ENCODE measurements around the gene PRCD.
A peak's percentile ranks its signal among the peaks of the same experiment; 100 is the strongest.

Gene PRCD

DNA sequence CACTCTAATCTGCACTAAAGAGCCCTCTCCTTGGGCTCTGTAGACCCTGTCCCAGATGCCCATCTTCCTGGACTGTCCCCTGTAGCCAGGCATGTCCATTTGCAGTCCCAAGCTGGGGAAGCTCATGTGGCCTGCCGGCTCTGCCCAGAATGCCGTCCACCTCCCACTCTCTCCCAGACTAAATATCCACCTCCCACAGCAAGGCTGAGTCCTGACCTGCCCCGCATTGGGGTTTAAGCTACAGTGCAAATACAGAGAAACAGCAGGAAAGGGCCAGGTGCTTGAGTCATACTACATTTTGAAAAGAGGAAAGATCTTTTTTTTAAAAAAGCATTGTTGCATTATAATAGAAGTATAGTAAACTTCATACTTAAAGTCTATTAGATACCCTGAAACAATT, 42.8 kb downstream of the PRCD start:
- ATAC-seq (replicated peaks) (no peak), DNase-seq (no peak)
- Mint-ChIP-seq H3K4me3 (no peak overlapping the region), H3K27me3 (peaks cover 14 to 29% of the 10 kb centered on the region in 2 donors), H3K36me3 (no peaks in the 10 kb centered on the region), H3K27ac (no peak overlapping the region), H3K9me3 (no peaks in the 10 kb centered on the region), H3K4me1 (peaks cover 23 to 44% of the 10 kb centered on the region in 2 donors)

DNA sequence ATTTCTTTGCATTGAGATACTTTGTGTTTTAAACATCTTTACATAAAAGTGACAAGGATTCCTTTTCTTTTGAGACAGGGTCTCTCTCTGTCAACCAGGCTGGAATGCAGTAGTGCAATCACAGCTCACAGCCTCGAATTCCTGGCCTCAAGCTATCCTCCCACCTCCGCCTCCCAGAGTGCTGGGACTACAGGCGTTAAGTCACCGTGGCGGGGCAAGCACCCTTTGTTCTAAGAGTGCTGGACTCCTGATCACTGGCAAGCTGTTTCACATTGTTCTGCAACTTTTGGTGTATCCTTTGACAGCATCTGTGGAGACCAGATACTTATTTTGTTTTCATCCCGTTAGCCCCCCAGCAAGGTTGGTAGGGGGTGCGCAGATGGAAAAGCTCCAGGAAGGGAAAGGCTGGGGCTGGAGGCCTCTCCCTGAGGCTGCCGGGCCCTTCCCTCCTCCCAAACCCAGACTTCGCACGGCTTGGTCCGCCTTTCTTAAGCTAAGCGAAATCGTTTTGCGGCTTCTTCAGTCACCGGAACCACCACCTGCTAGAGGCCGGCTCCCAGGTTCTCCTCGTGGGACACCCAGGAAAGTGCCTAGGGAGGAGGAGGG, 44.7 kb downstream of the PRCD start:
- ATAC-seq (replicated peaks): no peak
- H3K36me3 Mint-ChIP-seq: peaks cover 0 to 10% of the 10 kb centered on the region in 2 donors
- H3K27me3 Mint-ChIP-seq: peaks cover 29 to 47% of the 10 kb centered on the region in 2 donors
- H3K4me1 Mint-ChIP-seq: peaks cover 19 to 38% of the 10 kb centered on the region in 2 donors
- H3K27ac Mint-ChIP-seq: peak overlapping the region; percentile 20
- peak overlapping the region; percentile 72 to 85 for H3K4me3 Mint-ChIP-seq
- no peak for DNase-seq
- H3K9me3 Mint-ChIP-seq: no peaks in the 10 kb centered on the region

DNA sequence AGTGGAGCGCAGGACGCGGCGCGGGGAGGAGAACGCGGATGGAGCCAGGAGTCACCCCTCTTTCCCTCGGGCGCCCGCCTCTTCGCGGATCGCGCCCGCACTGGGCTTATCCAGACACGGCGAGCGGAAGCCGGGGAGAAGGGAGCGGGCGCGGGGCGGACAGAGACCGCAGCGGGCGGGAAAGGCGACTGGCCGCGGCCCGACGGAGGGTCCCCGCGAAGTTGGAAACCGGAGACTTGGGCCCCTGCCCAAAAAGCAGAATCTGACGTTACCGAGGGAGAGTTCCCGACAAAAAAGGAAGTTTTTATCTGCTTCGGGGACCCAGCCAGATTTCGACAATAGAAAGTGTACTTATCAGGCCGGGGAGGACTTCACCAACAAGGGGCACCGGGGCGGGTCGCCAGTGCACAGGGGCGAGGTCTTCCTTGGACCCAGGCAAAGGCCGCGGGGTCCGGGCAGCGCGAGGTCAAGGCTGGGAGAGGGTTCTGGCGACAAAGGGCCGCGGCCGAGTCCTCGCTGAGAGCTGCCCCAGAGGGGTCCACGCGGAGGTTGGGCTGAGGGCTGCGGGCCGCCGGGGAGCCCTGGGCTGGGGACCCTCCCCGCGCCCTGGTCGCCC, 45.3 kb downstream of the PRCD start:
- Mint-ChIP-seq H3K4me3 (peak overlapping the region; percentile 72 to 85), H3K36me3 (peaks cover 1 to 16% of the 10 kb centered on the region in 2 donors), H3K9me3 (no peaks in the 10 kb centered on the region), H3K27me3 (peaks cover 35 to 54% of the 10 kb centered on the region in 2 donors), H3K4me1 (peaks cover 16 to 31% of the 10 kb centered on the region in 2 donors), H3K27ac (peak overlapping the region; percentile 20)
- ATAC-seq (replicated peaks) (no peak), DNase-seq (no peak)

DNA sequence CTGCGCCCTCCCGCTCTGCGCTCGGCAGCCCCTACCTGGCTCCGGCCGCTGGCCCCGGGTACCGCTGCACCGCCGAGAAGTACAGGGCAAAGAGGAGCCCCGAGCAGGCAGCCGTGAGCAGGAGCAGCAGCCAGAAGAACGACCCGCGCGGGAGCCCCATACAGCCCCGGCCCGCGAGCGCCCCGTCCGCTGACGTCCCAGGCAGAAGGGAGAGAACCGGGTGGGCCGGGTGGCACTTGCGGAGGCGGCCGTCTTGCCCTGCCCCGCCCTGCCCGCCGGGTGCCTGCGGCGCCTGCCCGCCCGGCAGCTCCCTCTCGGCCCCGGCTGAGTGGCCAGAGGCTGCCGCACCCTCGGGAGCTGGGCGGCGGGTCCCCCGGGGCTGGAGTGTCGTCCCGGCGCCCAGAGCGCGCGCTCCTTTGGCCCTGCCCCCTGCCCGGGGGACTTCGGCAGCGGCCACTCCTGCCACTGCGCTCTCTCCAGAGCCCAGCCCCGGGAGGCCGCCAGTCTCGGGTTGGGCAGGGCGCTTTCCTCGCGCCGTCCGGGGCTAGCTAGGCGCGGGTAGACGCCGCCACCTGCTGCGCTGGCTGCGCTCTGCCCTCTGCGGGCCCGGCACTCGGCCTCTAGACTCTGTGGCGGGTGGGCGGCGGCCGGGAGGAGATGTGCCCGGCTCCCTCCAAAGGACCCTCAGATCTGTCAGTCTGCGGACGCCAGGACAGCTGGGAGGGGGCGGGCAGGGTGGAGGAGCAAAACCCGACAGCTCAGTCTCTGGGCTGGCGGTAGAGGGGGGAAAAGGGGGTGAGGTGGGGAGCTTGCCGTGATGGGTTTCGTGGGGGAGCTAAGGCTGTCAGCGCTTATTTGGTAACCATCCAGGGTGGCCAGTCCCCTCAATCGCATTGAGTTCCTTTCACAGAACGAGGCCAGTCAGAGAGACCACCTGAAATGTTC, 46.1 kb downstream of the PRCD start, which contains the start of gene ST6GALNAC2:
Gene ST6GALNAC2 (minus strand): TSS at position 212 of the 945 bp plus-strand sequence. CDS start 52 bp downstream, at position 160.
- ATAC-seq (replicated peaks): peak; percentile 81 to 83
- H3K9me3 Mint-ChIP-seq: no peaks in the 10 kb centered on the region
- H3K4me3 Mint-ChIP-seq: peak within 1 kb of the TSS; percentile 74 to 85
- peaks cover 15 to 24% of the 10 kb centered on the region in 2 donors for H3K4me1 Mint-ChIP-seq
- H3K27ac Mint-ChIP-seq: peak within 1 kb of the TSS; percentile 20
- DNase-seq: peak; percentile 24
- peaks cover 1 to 16% of the 10 kb centered on the region in 2 donors for H3K36me3 Mint-ChIP-seq
- H3K27me3 Mint-ChIP-seq: peaks cover 35 to 54% of the 10 kb centered on the region in 2 donors

DNA sequence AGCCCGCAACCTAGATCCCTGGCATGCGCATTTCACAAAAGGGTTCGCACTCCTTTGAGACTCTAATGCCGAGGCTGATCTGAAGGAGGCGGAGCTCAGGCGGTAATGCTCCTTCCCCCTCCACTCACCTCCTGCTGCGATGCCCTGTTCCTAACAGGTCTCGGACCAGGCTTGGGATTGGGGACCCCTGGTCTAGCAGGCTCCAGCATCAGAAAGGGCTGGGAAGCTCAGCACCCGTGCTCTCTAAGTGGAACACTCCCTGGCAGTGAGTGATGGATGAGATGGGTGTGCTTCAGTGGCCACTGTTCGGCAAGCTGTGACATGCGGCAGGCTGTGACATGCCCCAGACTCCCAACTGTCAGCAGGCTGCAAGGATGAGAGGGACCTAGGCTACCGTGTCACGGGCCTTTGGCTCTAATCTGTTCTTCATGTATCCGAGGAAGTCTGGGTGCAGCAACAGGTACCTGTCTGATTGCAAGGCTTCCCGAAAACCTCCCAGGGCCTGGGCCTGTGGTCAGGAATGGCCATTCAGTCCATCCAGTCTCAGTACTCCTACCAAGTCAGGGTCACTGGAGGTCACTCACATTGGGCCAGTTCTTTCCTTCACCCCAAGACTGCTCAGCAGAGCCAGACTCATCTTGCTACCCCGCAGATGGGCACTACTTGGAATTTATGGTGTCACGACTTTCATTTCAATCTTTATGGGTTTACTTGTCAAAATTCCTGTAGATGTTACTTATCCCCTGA, 47.1 kb downstream of the PRCD start:
- ATAC-seq (replicated peaks): no peak

DNA sequence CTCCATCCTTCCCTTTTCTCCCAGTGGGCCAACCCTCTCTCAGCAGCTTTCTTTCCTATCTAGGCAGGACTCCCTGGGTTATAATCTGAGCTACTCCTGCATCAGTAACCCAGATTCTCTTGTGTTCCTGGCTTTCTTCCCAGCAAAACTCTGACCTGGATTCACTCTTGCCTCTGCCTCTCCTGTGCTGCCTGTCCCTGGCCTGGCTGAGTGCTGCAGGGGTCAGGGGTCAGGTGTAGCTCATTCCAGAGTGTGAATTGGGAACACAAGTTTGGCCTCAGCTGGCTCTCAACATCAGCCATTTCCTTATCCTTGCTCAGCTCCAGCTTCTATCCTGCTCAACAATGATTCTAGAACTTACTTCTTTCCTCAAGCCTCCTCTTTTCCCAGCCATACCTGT, 48.3 kb downstream of the PRCD start:
- Mint-ChIP-seq H3K4me3 (no peak overlapping the region), H3K4me1 (peaks cover 9 to 15% of the 10 kb centered on the region in 2 donors), H3K27me3 (peaks cover 35 to 54% of the 10 kb centered on the region in 2 donors), H3K27ac (no peak overlapping the region), H3K9me3 (no peaks in the 10 kb centered on the region), H3K36me3 (peaks cover 1 to 16% of the 10 kb centered on the region in 2 donors)
- ATAC-seq (replicated peaks) (no peak), DNase-seq (no peak)

More for the DNA sequence above, 47.1 kb downstream of the PRCD start:
- Mint-ChIP-seq H3K27ac (no peak overlapping the region), H3K9me3 (no peaks in the 10 kb centered on the region), H3K4me3 (peak overlapping the region in 1 of 2 donors; percentile 32), H3K27me3 (peaks cover 35 to 54% of the 10 kb centered on the region in 2 donors), H3K4me1 (peaks cover 9 to 15% of the 10 kb centered on the region in 2 donors), H3K36me3 (peaks cover 1 to 16% of the 10 kb centered on the region in 2 donors)
- DNase-seq: no peak

GRCh38 chr17:76593384-76593826, 53.6 kb downstream of the PRCD start:
- DNase-seq (no peak), ATAC-seq (replicated peaks) (no peak)
- H3K9me3 Mint-ChIP-seq: no peaks in the 10 kb centered on the region
- H3K27ac Mint-ChIP-seq: no peak overlapping the region
- H3K4me1 Mint-ChIP-seq: no peaks in the 10 kb centered on the region
- no peak overlapping the region for H3K4me3 Mint-ChIP-seq
- peaks cover 1 to 12% of the 10 kb centered on the region in 2 donors for H3K36me3 Mint-ChIP-seq
- peaks cover 32 to 34% of the 10 kb centered on the region in 2 donors for H3K27me3 Mint-ChIP-seq

GRCh38 chr17:76593959-76594358, 54.1 kb downstream of the PRCD start:
- H3K27me3 Mint-ChIP-seq: peaks cover 32 to 35% of the 10 kb centered on the region in 2 donors
- DNase-seq (no peak), ATAC-seq (replicated peaks) (no peak)
- peaks cover 1 to 9% of the 10 kb centered on the region in 2 donors for H3K36me3 Mint-ChIP-seq
- H3K9me3 Mint-ChIP-seq: no peaks in the 10 kb centered on the region
- no peak overlapping the region for H3K27ac Mint-ChIP-seq
- no peaks in the 10 kb centered on the region for H3K4me1 Mint-ChIP-seq
- no peak overlapping the region for H3K4me3 Mint-ChIP-seq

- ATAC-seq (replicated peaks) (no peak), DNase-seq (no peak)
- H3K4me1 Mint-ChIP-seq: no peaks in the 10 kb centered on the region
These were observed 54.8 kb downstream of the PRCD start for GRCh38 chr17:76594690-76595089.

More at GRCh38 chr17:76594690-76595089, 54.8 kb downstream of the PRCD start:
- no peak overlapping the region for H3K27ac Mint-ChIP-seq
- no peaks in the 10 kb centered on the region for H3K9me3 Mint-ChIP-seq
- no peak overlapping the region for H3K4me3 Mint-ChIP-seq
- peaks cover under 1 to 4% of the 10 kb centered on the region in 2 donors for H3K36me3 Mint-ChIP-seq
- H3K27me3 Mint-ChIP-seq: peaks cover 27 to 31% of the 10 kb centered on the region in 2 donors
